ENCODE results near the gene ATL3. TPM values are rescaled to one million over a fixed set of nuclear protein-coding genes. Genes with fewer than 3 reads are reported as not detected.

The ATL3 gene
- total and polyA plus RNA-seq, 2 donors (not counting 1 experiment from before 2014, with no cell fraction given), result 111 to 147 TPM

GRCh38 chr11:63711838-63712237 is 40.7 kb upstream of the ATL3 start:
- no peaks in the 10 kb centered on the region for H4K20me1 ChIP-seq (ENCODE audit: control insufficient read depth, extremely low read depth, insufficient read depth, low read length)
- DNase-seq (ENCODE audit: low read depth in 2 of 2), result no peak
- TF ChIP-seq CTCF (conservative IDR thresholded peaks at IDR 0.05 in 1 of 2, IDR thresholded peaks at IDR 0.05 in 1 of 2; ENCODE audit: low read depth in 1 of 2, low read length in 2 of 2) (no peak), EZH2 (IDR thresholded peaks at IDR 0.05; ENCODE audit: low read length, missing control alignments) (no peak)

GRCh38 chr11:63710476-63711217 is 39.5 kb upstream of the ATL3 start:
- Histone ChIP-seq H3K4me1 (ENCODE audit: control insufficient read depth, extremely low read depth, insufficient read depth, low read length) (no peaks in the 10 kb centered on the region), H3K79me2 (ENCODE audit: control insufficient read depth, insufficient read depth, low read length) (peaks cover 20% of the 10 kb centered on the region), H3K27ac (ENCODE audit: insufficient read depth, low read length) (peak overlapping the region; percentile 34), H3K4me3 (replicated peaks in 1 of 4; ENCODE audit: control extremely low read depth in 1 of 4, insufficient read depth in 1 of 4, low read depth in 3 of 4, low read length in 4 of 4) (no peak overlapping the region), H3K9ac (ENCODE audit: insufficient read depth, low read length) (no peak overlapping the region), H3K4me2 (ENCODE audit: extremely low read depth, insufficient read depth, low read length) (no peak overlapping the region), H3K27me3 (ENCODE audit: control insufficient read depth, insufficient read depth, low read length) (no peaks in the 10 kb centered on the region), H4K20me1 (ENCODE audit: control insufficient read depth, extremely low read depth, insufficient read depth, low read length) (no peaks in the 10 kb centered on the region), H3K36me3 (ENCODE audit: control insufficient read depth, insufficient read depth, low read length) (no peaks in the 10 kb centered on the region), H3K9me3 (ENCODE audit: control insufficient read depth, insufficient read depth, low read depth, low read length) (no peaks in the 10 kb centered on the region), H2AFZ (ENCODE audit: low read length) (no peak overlapping the region)
- DNase-seq (ENCODE audit: low read depth in 2 of 2), result peak; percentile 82 to 89
- TF ChIP-seq EZH2 (IDR thresholded peaks at IDR 0.05; ENCODE audit: low read length, missing control alignments), result no peak
- peak in 1 of 2 donors; percentile 25 for TF ChIP-seq CTCF (conservative IDR thresholded peaks at IDR 0.05 in 1 of 2, IDR thresholded peaks at IDR 0.05 in 1 of 2; ENCODE audit: low read depth in 1 of 2, low read length in 2 of 2)

More at GRCh38 chr11:63711838-63712237, 40.7 kb upstream of the ATL3 start:
- H3K4me2 ChIP-seq (ENCODE audit: extremely low read depth, insufficient read depth, low read length), result no peak overlapping the region
- H3K27ac ChIP-seq (ENCODE audit: insufficient read depth, low read length), result no peak overlapping the region
- H3K4me3 ChIP-seq (replicated peaks in 1 of 4; ENCODE audit: control extremely low read depth in 1 of 4, insufficient read depth in 1 of 4, low read depth in 3 of 4, low read length in 4 of 4), result no peak overlapping the region
- no peak overlapping the region for H2AFZ ChIP-seq (ENCODE audit: low read length)
- peaks cover 20% of the 10 kb centered on the region for H3K79me2 ChIP-seq (ENCODE audit: control insufficient read depth, insufficient read depth, low read length)
- H3K27me3 ChIP-seq (ENCODE audit: control insufficient read depth, insufficient read depth, low read length), result no peaks in the 10 kb centered on the region
- no peaks in the 10 kb centered on the region for H3K4me1 ChIP-seq (ENCODE audit: control insufficient read depth, extremely low read depth, insufficient read depth, low read length)
- no peak overlapping the region for H3K9ac ChIP-seq (ENCODE audit: insufficient read depth, low read length)
- no peaks in the 10 kb centered on the region for H3K36me3 ChIP-seq (ENCODE audit: control insufficient read depth, insufficient read depth, low read length)
- H3K9me3 ChIP-seq (ENCODE audit: control insufficient read depth, insufficient read depth, low read depth, low read length), result no peaks in the 10 kb centered on the region

GRCh38 chr11:63709336-63709884 is 38.2 kb upstream of the ATL3 start:
- peak; percentile 15 to 19 for DNase-seq (ENCODE audit: low read depth in 2 of 2)
- no peaks in the 10 kb centered on the region for H3K9me3 ChIP-seq (ENCODE audit: control insufficient read depth, insufficient read depth, low read depth, low read length)
- H3K27me3 ChIP-seq (ENCODE audit: control insufficient read depth, insufficient read depth, low read length), result no peaks in the 10 kb centered on the region
- H3K27ac ChIP-seq (ENCODE audit: insufficient read depth, low read length), result no peak overlapping the region
- H3K4me1 ChIP-seq (ENCODE audit: control insufficient read depth, extremely low read depth, insufficient read depth, low read length), result peaks cover 2% of the 10 kb centered on the region
- no peak overlapping the region for H2AFZ ChIP-seq (ENCODE audit: low read length)
- H3K9ac ChIP-seq (ENCODE audit: insufficient read depth, low read length), result no peak overlapping the region
- peak overlapping the region; percentile 8 for H3K4me2 ChIP-seq (ENCODE audit: extremely low read depth, insufficient read depth, low read length)
- no peaks in the 10 kb centered on the region for H4K20me1 ChIP-seq (ENCODE audit: control insufficient read depth, extremely low read depth, insufficient read depth, low read length)
- no peaks in the 10 kb centered on the region for H3K36me3 ChIP-seq (ENCODE audit: control insufficient read depth, insufficient read depth, low read length)
- H3K4me3 ChIP-seq (replicated peaks in 1 of 4; ENCODE audit: control extremely low read depth in 1 of 4, insufficient read depth in 1 of 4, low read depth in 3 of 4, low read length in 4 of 4), result no peak overlapping the region
- peaks cover 26% of the 10 kb centered on the region for H3K79me2 ChIP-seq (ENCODE audit: control insufficient read depth, insufficient read depth, low read length)
- TF ChIP-seq CTCF (conservative IDR thresholded peaks at IDR 0.05 in 1 of 2, IDR thresholded peaks at IDR 0.05 in 1 of 2; ENCODE audit: low read depth in 1 of 2, low read length in 2 of 2) (no peak), EZH2 (IDR thresholded peaks at IDR 0.05; ENCODE audit: low read length, missing control alignments) (no peak)
